A549 (cell line): Measurements from ENCODE around the gene AK3. TPM values are rescaled to one million over a fixed set of nuclear protein-coding genes. Genes with fewer than 3 reads are reported as not detected.
"Not testable (repeated sequence)": the region's sequence is repeated elsewhere in the genome, so short reads cannot be mapped to it uniquely, and the experiment has no call there.

Experiments
- ATAC-seq, 2 experiments: fragments of 200-7000 bp in 1 of 2; fragments of >200 bp in 1 of 2; cut with Nextera tagmentation in 1 of 2; cut with Tn5 transposase in 1 of 2; 3 replicates each; pipeline versions ENCODE4 v1.8.0 to v1.9.1; 2018 to 2020; ENCODE audit warnings: mild to moderate bottlenecking in 1 of 2, moderate library complexity in 1 of 2
- CTCF ChIA-PET: fragments of 300-600 bp; sonication (Branson Sonifier 250); formaldehyde crosslinking; extraction: SDS; loops from one replicate; lab custom pipeline; 2021; ENCODE audit warnings: antibody characterized with exemption, inconsistent platforms; lab: Yijun Ruan, JAX
- POLR2A ChIA-PET: fragments of 350-600 bp; formaldehyde crosslinking; extraction: SDS; loops from one replicate; lab custom pipeline; 2021; ENCODE audit warnings: antibody characterized with exemption, inconsistent platforms; lab: Yijun Ruan, JAX
- DNase-seq, 2 experiments: peaks; one replicate each; pipeline versions ENCODE4 v3.0.0 to v3.0.0-alpha.2; 2011 to 2016; ENCODE audit warnings: low read depth in 1 of 2, low spot score in 1 of 2
- FAIRE-seq: peaks from 2 replicates; lab custom pipeline; 2011; peaks lifted over from hg19 to GRCh38; lab: Jason Lieb, UNC
- H3K27ac ChIP-seq, 2 experiments: fragments of >200 bp; sonication (Bioruptor Twin); formaldehyde crosslinking; 3 replicates each; pipeline ENCODE4 v1.5.1; 2016 to 2017
- H3K4me1 ChIP-seq: fragments of >200 bp; sonication (Bioruptor Twin); formaldehyde crosslinking; 3 replicates; pipeline ENCODE4 v1.6.1; 2016
- H3K4me2 ChIP-seq: fragments of >200 bp; sonication (Bioruptor Twin); formaldehyde crosslinking; 3 replicates; pipeline ENCODE4 v1.6.1; 2016
- H3K4me3 ChIP-seq: fragments of >200 bp; sonication (Bioruptor Twin); formaldehyde crosslinking; 3 replicates; pipeline ENCODE4 v1.5.1; 2016
- H3K9me3 ChIP-seq: fragments of >200 bp; sonication (Bioruptor Twin); formaldehyde crosslinking; 3 replicates; pipeline ENCODE4 v1.6.1; 2016
- ATOH8 ChIP-seq: fragments of 250-450 bp; sonication (Bioruptor Pico); IDR thresholded peaks from 2 replicates; pipeline ENCODE4 v1.5.0; 2020; ENCODE audit warnings: low read depth, mild to moderate bottlenecking, moderate library complexity
- BHLHE40 ChIP-seq: IDR thresholded peaks from 2 replicates; pipeline ENCODE4 v1.6.1; 2012; ENCODE audit warnings: low read depth, low read length, inconsistent platforms
- CBX8 ChIP-seq: fragments of 200-600 bp; sonication (generic); IDR thresholded peaks from 2 replicates; pipeline ENCODE4 v1.6.1; 2016
- CHD2 ChIP-seq: fragments of 150-350 bp; IDR thresholded peaks from 2 replicates; pipeline ENCODE4 v1.6.1; 2014; ENCODE audit warnings: low read length; ENCODE audit not compliant: partially characterized antibody
- CTCF ChIP-seq: fragments of >200 bp; sonication (Bioruptor Twin); formaldehyde crosslinking; IDR thresholded peaks from 3 replicates; pipeline ENCODE4 v1.5.1; 2016
- EP300 ChIP-seq, 2 experiments: fragments of >200 bp; sonication (Bioruptor Twin); formaldehyde crosslinking; IDR thresholded peaks; 2 replicates in 1 of 2; 3 replicates in 1 of 2; pipeline ENCODE4 v1.6.1; 2016 to 2017
- FOSL2 ChIP-seq, 2 experiments: fragments of 450-650 bp in 1 of 2; fragments of >200 bp in 1 of 2; sonication (Bioruptor Twin) in 1 of 2; formaldehyde crosslinking; IDR thresholded peaks; 2 replicates each; pipeline versions ENCODE4 v1.5.0 to v1.6.1; 2016 to 2020; ENCODE audit warnings: mild to moderate bottlenecking in 1 of 2, moderate library complexity in 1 of 2
- FOXS1 ChIP-seq: fragments of 250-450 bp; sonication (Bioruptor Pico); IDR thresholded peaks from 2 replicates; pipeline ENCODE4 v1.5.0; 2020; ENCODE audit warnings: mild to moderate bottlenecking, moderate library complexity
- GATA3 ChIP-seq: IDR thresholded peaks from 2 replicates; pipeline ENCODE4 v1.6.1; 2012; ENCODE audit warnings: borderline replicate concordance
- HDAC2 ChIP-seq: fragments of 200-600 bp; sonication (generic); IDR thresholded peaks from 2 replicates; pipeline ENCODE4 v1.6.1; 2016
- HOXB5 ChIP-seq: fragments of 250-450 bp; sonication (Bioruptor Pico); IDR thresholded peaks from 2 replicates; pipeline ENCODE4 v1.5.0; 2020; ENCODE audit warnings: mild to moderate bottlenecking, moderate library complexity
- JUN ChIP-seq, 2 experiments: fragments of >200 bp; sonication (Bioruptor Twin); formaldehyde crosslinking; IDR thresholded peaks; 2 replicates in 1 of 2; 3 replicates in 1 of 2; pipeline ENCODE4 v1.6.1; 2016 to 2017
- JUNB ChIP-seq: fragments of >200 bp; sonication (Bioruptor Twin); formaldehyde crosslinking; IDR thresholded peaks from 2 replicates; pipeline ENCODE4 v1.6.1; 2016
- KDM1A ChIP-seq: fragments of 200-600 bp; sonication (generic); IDR thresholded peaks from 2 replicates; pipeline ENCODE4 v1.6.1; 2016; ENCODE audit warnings: low read depth, mild to moderate bottlenecking
- MAFK ChIP-seq: fragments of 450-650 bp; IDR thresholded peaks from 2 replicates; pipeline ENCODE4 v1.6.1; 2014; ENCODE audit not compliant: partially characterized antibody
- MAZ ChIP-seq: fragments of 150-350 bp; IDR thresholded peaks from 2 replicates; pipeline ENCODE4 v1.6.1; 2014; ENCODE audit warnings: antibody characterized with exemption, low read depth, low read length, borderline replicate concordance
- NPAS2 ChIP-seq: fragments of 250-450 bp; sonication (Bioruptor Pico); IDR thresholded peaks from 2 replicates; pipeline ENCODE4 v1.8.0; 2022; ENCODE audit warnings: mild to moderate bottlenecking, moderate library complexity, borderline replicate concordance
- PHF8 ChIP-seq: fragments of 200-600 bp; sonication (generic); IDR thresholded peaks from 2 replicates; pipeline ENCODE4 v1.6.1; 2016; ENCODE audit warnings: low read depth, mild to moderate bottlenecking, antibody characterized with exemption, moderate library complexity, borderline replicate concordance
- RNF2 ChIP-seq: fragments of 200-600 bp; sonication (generic); IDR thresholded peaks from 2 replicates; pipeline ENCODE4 v1.6.1; 2016; ENCODE audit warnings: low read depth, mild to moderate bottlenecking, antibody characterized with exemption, moderate library complexity, borderline replicate concordance
- TFCP2L1 ChIP-seq: fragments of 250-450 bp; sonication (Bioruptor Pico); IDR thresholded peaks from 2 replicates; pipeline ENCODE4 v1.5.0; 2021; ENCODE audit warnings: mild to moderate bottlenecking
- TP53 ChIP-seq: fragments of 250-450 bp; sonication (Bioruptor Pico); IDR thresholded peaks from 2 replicates; pipeline ENCODE4 v1.5.0; 2021; ENCODE audit warnings: mild to moderate bottlenecking, moderate library complexity
- ZC3H11A ChIP-seq: fragments of 450-650 bp; IDR thresholded peaks from 2 replicates; pipeline ENCODE4 v1.6.1; 2014; ENCODE audit warnings: antibody characterized with exemption, mild to moderate bottlenecking
- ZFP36 ChIP-seq: fragments of 450-650 bp; IDR thresholded peaks from 2 replicates; pipeline ENCODE4 v1.6.1; 2014; ENCODE audit warnings: borderline replicate concordance; ENCODE audit not compliant: partially characterized antibody
- WGBS: methylation state at CpG from one replicate; pipeline ENCODE4 v1.1.6; 2017; ENCODE audit errors: missing lambda C conversion rate; 5-methylcytosine and 5-hydroxymethylcytosine counted together
- polyA plus RNA-seq, 4 experiments: library from polyadenylated mRNA; depleted of rRNA in 3 of 4; stranded (reverse); fragments of >200 nt; fragmentation: RNase III in 1 of 4; extraction: RNeasy Plus Mini Kit Qiagen cat#74134 plus additional on column Dnase treatment in 1 of 4; gene quantifications; 2 replicates in 3 of 4; 3 replicates in 1 of 4; pipeline ENCODE4 v1.2.3, GENCODE V29; 2011 to 2017

AK3 gene
- polyA plus RNA-seq, 2 of the 4 experiments (the other 2 are of a cell fraction), result 51.0 to 83.0 TPM

DNA sequence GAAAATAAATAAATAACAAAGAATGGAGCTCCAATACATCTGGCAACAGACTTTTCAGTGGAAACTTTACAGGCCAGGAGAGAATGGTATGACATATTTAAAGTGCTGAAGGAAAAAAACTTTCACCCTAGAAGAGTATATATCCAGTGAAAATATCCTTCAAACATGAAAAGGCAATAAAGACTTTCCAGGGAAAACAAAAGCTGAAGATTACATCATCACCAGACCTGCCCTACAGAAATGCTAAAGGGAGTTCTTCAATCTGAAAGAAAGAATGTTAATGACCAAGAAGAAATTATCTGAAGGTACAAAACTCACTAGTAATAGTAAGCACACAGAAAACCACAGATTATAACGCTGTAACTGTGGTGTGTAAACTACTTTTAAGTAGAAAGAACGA is 43.4 kb upstream of the AK3 start:
- 36% methylated on average over 2 of the region's 2 CpGs for WGBS

DNA sequence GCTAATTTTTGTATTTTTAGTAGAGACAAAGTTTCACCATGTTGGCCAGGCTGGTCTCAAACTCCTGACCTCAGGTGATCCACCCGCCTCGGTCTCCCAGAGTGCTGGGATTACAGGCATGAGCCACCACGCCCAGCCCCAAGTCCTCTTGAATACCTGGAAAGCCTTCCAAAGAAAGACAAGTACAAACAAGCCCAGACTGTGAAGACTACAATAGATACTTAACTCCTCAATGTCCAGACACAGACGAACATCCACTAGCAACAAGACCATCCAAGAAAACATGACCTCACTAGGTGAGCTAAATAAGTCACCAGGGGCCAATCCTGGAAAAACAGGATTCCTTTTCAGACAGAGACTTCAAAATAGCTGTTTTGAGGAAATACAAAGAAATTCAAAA is 42.2 kb upstream of the AK3 start:
- DNase-seq, result not testable (repeated sequence)
- CTCF ChIA-PET, result interaction anchor here (0.6 to 2.0 kb wide), 6 partner anchors 14 to 205 kb away, joined by 3 to 5 read pairs (median 4); no protein-coding TSS in a partner anchor

More for the DNA sequence above, 43.4 kb upstream of the AK3 start:
- H3K9me3 ChIP-seq, result no peaks in the 10 kb centered on the region
- CTCF ChIA-PET, result interaction anchor here (0.8 to 2.3 kb wide), 5 partner anchors 10 to 204 kb away, joined by 3 to 7 read pairs (median 4); no protein-coding TSS in a partner anchor
- no peak overlapping the region for H3K27ac ChIP-seq
- no peak overlapping the region for H3K4me3 ChIP-seq
- FAIRE-seq (peak; percentile 32), ATAC-seq (no peak), DNase-seq (no peak)
- POLR2A ChIA-PET, result no interaction called here
- H3K4me2 ChIP-seq, result no peak overlapping the region
- TF ChIP-seq CBX8 (no peak), ZC3H11A (no peak), HOXB5 (CRISPR knock-in tag) (no peak), JUN (IDR thresholded peaks at IDR 0.05) (no peak), MAFK (no peak), KDM1A (no peak), FOSL2 (IDR thresholded peaks at IDR 0.05) (no peak), FOSL2 (CRISPR knock-in tag; IDR thresholded peaks at IDR 0.05) (no peak), BHLHE40 (no peak), PHF8 (no peak), EP300 (IDR thresholded peaks at IDR 0.05) (no peak), JUNB (no peak), TP53 (CRISPR knock-in tag) (no peak), MAZ (no peak)
- H3K4me1 ChIP-seq, result no peaks in the 10 kb centered on the region

DNA sequence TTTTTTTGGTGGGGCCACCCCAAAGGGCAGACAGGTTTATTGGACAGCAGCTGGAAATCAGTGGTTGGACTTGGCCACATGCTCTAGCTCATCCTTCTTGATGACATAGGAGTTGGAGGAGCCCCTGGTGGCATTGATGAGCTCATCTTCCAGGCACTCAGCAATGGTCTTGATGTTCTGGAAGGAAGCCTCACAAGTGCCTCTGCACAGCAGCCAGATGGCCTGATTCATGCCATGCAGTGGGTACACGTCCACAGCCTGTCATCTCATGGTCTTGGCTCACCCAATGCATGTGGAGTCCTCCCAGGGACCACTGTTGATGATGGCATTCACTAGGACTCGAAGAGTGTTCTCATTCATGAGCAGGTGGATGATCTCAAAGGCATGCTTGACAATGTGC is 40.4 kb upstream of the AK3 start:
- H3K27ac ChIP-seq, result no peak overlapping the region
- DNase-seq (no peak), ATAC-seq (no peak), FAIRE-seq (no peak)
- no peak overlapping the region for H3K4me2 ChIP-seq
- TF ChIP-seq TFCP2L1 (CRISPR knock-in tag), result no peak
- TF ChIP-seq MAZ, result no peak
- no peak for TF ChIP-seq EP300 (IDR thresholded peaks at IDR 0.05)
- TF ChIP-seq CTCF, result no peak
- no peak for TF ChIP-seq CHD2
- no peak for TF ChIP-seq ZFP36
- no peak for TF ChIP-seq FOXS1 (CRISPR knock-in tag)
- no peak for TF ChIP-seq GATA3
- TF ChIP-seq HDAC2, result no peak
- TF ChIP-seq RNF2, result no peak
- TF ChIP-seq BHLHE40, result no peak
- no peak for TF ChIP-seq ATOH8
- no peak for TF ChIP-seq NPAS2
- ChIA-PET CTCF (interaction anchor here (0.8 to 2.4 kb wide), 2 partner anchors 19 to 205 kb away, joined by 4 to 13 read pairs; no protein-coding TSS in a partner anchor), POLR2A (no interaction called here)
- no peaks in the 10 kb centered on the region for H3K4me1 ChIP-seq
- 0% methylated on average over 2 of the region's 2 CpGs for WGBS
- H3K4me3 ChIP-seq, result no peak overlapping the region
- no peaks in the 10 kb centered on the region for H3K9me3 ChIP-seq

More for the DNA sequence above, 42.2 kb upstream of the AK3 start:
- POLR2A ChIA-PET, result interaction anchor here (1.1 kb wide), 1 partner anchor 9 kb away, joined by 3 read pairs; the partner anchor contains the start of gene RCL1
- H3K27ac ChIP-seq, H3K4me1 ChIP-seq, H3K4me2 ChIP-seq, H3K4me3 ChIP-seq, FAIRE-seq, ATAC-seq, H3K9me3 ChIP-seq: not testable (repeated sequence)
- 68% methylated on average over 4 of the region's 4 CpGs for WGBS
